GM18517 (cell line): ENCODE data around the gene ZSWIM3.

Experiments
- ATAC-seq: cut with Tn5 transposase; IDR thresholded peaks from one replicate; pipeline ENCODE4 v1.9.1; 2021; ENCODE audit warnings: mild to moderate bottlenecking, moderate library complexity; ENCODE audit not compliant: unreplicated experiment

The ZSWIM3 gene

DNA sequence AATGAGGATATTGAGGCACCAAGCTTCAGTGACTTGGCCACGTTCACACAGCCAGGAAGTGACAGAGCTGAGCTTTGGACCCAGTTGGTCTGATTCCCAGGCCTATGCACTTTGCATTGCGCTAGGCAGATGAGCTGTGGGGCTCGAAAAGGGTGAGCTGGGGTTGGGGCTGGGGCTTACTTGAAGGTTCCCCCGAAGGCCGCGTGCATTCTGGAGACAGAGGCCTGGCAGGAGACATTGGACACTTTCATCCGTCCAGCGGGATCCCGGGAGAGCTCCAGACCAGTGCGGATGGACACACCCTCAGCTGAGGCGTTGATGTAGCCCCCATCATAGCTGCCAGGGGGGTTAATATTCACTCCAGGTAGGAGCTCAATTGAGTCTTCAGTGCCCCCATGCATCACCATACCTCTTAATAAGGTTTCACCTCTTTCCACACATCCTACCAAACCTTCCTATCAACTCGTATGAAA is 52.0 kb downstream of the ZSWIM3 start:
- ATAC-seq: no peak

DNA sequence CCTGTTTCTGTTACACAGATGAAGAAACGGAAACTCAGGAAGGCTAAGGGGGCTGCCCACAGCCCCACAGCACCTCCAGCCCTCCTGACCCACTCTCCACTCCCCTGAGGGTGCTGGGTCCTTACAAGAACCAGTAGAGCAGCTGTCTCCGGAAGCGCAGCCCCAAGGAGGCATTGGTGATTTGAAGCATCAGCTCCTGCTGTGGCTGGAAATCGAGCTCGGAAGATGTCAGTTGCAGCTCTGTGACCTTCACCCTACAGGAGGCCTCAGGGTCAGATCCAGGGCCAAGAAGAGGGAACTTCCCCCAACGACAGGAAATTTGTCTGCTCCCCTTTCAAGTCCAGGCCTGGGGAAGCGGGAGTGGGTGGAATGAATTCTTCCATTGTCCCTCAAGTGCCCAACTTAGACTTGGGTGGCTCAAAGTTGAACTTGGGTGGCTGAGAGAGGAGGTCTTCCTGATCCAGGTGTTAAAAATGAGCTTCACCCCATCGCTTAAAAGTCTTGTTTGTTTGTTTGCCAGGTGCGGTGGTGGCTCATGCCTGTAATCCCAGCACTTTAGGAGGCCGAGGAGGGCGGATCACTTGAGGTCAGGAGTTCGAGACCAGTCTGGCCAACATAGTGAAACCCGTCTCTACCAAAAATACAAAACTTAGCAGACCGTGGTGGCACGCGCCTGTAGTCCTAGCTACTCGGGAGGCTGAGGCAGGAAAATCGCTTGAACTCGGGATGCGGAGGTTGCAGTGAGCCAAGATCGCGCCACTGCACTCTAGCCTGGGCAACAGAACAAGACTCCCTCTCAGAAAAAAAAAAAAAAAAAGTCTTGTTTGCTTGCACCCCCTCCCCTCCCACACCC is 52.6 kb downstream of the ZSWIM3 start:
- ATAC-seq: no peak

DNA sequence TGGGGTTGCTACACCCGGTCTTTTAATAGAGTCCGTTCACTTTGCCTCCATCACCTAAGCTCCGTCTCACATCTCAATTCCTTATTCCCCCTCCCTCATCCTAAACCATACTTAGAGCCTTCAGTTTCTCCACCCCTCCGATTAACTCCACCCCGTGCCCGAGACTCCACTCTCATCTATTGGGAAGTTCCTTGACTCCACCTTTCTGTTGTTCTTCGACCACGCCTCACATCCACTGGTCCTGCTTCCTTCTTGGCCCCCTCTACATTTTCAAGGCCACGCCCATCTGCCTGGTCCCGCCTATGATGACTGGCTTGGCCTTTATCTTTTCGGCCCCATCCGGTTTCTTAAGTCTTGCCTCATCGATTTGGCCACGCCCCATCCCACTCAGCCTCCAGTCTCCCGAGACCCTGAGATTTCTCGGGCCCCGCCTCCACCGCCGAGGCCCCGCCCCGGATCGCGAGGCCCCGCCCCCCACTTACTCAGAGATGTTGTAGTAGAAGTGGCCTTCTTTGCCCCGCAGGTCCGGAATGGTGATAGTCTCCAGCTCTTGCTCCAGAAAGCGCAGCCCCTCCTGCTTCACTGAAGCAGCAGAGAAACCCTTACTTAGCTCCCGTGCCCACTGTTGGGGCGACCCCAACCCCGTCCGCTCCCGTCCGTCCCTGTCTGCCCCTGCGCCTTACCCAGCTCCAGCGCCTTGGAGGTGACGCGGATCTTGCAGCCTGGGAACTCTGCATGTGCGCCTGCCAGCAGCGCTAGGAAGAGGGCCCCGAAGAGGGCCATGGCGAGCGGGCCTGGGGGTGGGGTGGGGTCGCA is 53.5 kb downstream of the ZSWIM3 start:
- peak; percentile 83 for ATAC-seq

DNA sequence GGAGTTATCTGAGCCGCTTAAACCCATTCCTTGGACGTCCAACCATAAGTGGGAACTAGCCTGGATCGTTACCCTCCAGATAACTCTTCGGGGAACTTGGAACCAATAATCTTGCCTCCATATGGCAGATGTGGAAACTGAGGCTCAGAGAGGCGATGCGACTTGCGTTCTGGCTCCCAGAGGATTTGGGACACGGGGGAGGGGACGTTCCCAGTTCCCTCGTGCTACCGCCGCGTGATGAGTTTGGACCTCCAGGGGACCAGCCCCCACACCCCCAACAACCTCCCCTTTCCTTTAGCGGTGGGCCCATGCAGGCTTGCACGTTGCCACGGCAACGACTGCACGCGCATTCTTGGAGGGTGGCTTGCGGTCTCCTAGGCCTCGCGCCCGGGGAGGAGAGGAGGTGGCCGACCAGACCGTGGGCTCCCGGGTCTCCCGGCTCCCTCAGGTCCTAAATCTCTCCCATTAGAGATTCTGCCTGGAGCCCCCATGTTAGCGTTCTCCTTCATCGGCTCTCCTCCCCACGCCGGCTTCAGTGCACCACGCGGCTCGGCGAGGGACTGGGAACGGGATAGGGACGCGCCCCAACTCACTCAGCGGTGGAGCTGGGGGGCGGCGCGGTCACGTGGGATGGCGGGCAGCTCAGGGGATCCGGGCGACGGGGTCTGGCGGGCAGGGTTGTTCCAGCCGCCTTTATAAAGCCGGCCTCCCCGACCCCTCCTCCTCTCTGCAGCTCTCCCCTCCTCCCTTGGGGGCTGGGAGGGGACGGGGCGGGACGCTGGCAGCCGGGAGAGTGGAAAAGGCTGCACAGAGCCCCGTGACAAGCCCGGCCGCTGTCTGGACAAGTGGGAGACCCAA is 54.3 kb downstream of the ZSWIM3 start, which contains the start of gene PLTP:
TSS of gene PLTP (minus strand) at position 670 of the 858 bp plus-strand sequence. CDS start 703 bp downstream, outside the sequence.
- ATAC-seq: no peak

DNA sequence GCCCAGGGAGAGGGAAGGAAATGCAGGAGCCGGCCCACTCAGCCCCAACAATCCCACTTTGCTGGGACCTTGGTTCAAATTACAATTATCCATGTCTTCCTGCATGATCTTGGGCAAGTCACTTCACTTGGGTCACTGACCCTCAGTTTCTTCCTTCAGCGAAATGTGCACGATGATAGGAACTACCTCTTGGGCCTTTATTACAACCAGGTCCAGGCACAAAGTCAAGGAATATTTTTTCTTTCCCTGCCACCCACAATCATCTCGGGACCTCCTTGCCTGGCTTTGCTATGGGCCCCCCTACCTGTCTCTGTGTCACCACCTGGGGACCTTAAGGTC is 54.9 kb downstream of the ZSWIM3 start:
- ATAC-seq: no peak

DNA sequence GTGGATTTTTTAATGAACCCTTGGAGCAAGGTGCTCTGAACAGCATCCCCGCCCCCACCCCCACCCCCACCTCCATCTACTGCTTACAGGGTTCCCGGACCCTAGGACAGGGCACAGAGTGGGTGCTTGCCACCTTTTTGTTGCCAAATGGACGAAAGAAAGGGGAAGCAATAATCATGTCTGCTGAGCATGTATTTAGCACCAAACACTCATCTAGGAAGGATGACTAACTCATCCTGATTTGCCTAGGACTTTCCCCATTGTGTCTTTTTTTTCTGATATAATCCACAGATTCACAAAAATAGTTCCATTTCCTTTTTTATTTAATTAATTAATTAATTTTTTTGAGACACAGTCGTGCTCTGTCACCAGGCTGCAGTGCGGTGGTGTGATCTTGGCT is 55.7 kb downstream of the ZSWIM3 start:
- no peak for ATAC-seq

DNA sequence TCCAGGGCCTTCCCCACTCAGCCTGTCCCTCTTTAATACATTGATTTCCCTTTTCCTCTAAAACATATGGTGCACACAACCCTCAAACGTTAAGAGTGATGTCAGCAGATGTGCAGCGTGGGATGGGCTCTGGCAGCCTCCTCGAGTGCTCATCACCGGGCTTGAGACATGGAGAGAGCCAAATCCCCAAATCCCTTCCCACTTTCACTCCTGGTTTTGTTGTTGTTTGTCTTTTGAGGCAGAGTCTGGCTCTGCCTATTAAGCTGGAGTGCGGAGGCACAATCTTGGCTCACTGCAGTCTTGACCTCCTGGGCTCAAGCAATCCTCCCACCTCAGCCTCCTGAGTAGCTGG is 60.4 kb downstream of the ZSWIM3 start:
- ATAC-seq: no peak

GRCh38 chr20:45918182-45918737 is 60.8 kb downstream of the ZSWIM3 start:
- no peak for ATAC-seq

DNA sequence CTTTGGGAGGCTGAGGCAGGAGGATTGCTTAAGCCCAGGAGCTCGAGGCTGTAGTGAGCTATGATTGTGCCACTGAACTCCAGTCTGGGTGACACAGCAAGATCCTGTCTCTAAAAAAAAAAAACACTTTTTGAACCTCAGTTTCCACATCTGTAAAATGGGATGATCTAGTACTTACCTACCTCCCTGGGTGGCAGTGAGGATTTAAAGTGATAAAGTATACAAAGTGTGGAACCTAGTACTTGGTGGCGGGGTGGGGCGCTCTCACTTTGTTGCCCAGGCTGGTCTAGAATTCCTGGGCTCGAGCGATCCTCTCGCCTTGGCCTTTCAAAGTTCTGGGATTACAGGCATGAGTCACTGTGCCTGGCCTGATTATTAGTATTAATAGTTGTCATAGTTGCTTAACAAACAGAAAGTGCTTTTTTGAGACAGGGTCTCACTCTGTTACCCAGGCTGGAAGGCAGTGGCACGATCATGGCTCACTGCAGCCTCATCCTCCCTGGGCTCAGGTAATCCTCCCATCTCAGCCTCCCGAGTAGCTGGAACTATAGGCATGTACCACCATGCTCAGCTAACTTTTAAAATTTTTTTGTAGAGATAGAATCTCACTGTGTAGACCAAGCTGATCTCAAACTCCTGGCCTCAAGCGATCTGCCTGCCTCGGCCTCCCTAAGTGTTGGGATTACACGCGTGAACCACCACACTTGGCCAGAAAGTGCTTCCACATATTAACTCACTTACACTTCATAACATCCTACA is 61.5 kb downstream of the ZSWIM3 start:
- ATAC-seq: no peak

- ATAC-seq: no peak
These were observed 62.4 kb downstream of the ZSWIM3 start for GRCh38 chr20:45919542-45920399.

DNA sequence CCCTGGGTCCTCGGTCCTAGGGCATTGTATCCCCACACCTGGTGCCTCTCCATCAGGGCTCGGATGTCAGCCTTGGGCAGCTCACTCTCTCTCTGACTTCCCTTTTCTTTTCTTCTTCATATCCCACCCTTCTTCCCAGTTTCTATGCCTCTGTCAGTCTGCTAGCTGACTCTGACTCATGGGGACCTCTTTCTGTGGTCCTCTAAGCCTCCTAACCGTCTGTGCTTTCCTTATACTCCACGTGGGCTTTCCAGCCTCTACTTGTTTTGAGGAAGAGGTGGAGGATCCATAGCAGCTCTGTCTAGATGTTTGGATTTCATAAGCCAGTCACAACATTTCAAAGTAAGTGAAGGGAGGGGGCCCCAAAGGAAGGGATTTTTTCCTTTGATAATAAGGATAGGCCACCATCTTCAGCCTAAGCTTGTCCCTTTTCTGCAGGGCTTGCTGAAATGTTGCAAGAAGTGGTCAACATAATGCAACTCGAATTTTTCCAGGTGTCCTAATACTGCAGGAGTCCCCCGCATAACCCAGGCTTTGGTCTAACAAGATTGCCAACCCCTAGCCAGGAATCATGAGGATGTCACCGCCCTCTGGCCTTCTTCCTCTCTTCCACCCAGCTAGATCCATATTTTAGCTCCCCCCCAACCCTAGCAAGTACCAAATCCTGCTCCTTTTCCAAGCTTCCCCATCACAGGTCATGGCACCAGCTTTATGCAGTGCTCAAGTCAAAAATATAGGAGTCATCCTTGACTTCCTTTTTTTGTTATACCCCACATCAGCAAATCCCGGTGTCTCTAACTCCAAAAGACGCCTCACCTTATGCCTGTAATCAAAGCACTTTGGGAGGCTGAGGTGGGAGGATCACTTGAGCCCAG is 63.3 kb downstream of the ZSWIM3 start:
- ATAC-seq: no peak

- no peak for ATAC-seq
These were observed 64.1 kb downstream of the ZSWIM3 start for GRCh38 chr20:45921337-45922189.

DNA sequence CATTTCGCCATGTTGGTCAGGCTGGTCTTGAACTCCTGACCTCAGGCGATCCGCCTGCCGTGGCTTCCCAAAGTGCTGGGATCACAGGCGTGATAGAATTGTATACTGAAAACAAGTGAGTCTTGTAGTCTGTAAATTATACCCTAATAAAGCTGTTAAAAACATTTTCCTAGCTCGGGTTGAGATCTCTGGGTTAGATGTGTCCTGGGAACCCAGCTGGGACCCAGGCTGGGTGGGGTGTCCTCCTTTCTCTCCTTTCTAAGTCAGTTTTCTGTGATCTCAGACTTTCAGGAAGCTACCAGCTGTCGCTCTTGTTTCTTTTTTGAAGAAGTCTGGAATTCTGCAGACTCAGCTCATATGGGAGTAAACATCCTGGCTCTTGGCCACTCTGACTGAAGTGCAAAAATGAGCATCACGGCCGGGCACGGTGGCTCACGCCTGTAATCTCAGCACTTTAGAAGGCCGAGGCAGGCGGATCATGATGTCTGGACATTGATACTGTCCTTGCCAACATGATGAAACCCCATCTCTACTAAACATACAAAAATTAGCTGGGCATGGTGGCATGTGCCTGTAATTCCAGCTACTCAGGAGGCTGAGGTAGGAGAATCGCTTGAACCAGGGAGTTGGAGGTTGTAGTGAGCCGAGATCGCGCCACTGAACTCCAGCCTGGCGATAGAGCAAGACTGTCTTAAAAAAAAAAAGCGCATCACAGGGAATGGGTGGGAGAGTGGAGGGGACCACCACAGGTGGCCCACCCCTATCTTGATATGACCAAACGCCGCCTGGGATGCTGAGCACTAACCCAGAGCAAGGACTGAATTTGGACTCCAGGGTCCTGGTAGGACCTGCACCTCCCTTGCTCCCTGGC is 67.2 kb downstream of the ZSWIM3 start:
- ATAC-seq: no peak

DNA sequence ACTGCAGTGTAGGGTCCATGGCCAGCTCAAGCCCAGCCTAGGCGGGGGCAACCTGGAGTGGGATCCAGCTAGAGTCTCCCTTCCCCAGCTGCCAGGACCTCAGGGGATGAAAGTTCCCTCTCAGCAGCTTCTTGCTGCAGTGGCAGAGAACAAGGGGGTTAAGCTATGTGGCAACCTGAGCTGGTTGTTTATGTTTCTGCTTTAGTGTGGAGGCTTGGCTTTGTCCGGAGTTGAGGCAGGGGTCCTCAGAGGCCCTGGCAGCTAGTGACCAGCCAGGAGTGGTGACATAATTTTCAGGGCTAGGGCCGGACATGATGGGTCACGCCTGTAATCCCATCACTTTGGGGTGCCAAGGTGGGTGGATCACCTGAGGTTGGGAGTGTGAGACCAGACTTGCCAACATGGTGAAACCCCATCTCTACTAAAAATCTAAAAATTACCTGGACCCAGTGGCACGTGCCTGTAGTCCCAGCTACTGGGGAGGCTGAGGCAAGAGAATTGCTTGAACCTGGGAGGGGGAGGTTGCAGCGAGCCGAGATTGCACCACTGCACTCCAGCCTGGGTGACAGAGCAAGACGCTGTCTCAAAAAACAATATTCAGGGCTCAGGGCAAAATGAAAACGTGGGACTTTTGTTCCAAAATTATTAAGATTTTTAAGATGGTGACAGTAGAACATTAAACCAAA is 68.5 kb downstream of the ZSWIM3 start:
- no peak for ATAC-seq

DNA sequence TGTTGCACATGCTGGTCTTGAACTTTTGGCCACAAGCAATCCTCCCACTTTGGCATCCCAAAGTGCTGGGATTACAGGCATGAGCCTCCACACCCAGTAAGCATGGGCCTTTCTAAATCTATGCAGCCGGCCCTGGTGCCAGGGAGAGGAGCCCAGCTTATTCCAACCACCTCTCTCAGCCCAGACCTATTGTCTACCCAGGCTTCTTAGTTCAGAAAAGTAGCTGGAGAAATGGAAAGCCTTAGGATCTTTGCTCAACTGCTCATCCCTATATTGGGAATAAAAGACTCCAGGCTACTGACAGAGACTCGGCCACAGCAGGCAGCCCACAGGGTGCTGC is 69.3 kb downstream of the ZSWIM3 start:
- no peak for ATAC-seq
